Endothelial cell of umbilical vein (primary cell): Measurements from ENCODE around the gene GSE1. TPM values are rescaled to one million over a fixed set of nuclear protein-coding genes. Genes with fewer than 3 reads are reported as not detected.

Experiments
- BruUV-seq: library from RNA; stranded (reverse); fragments of 400-500 nt; replicated peaks from 2 replicates; lab custom pipeline; 2021; lab: Mats Ljungman, UMichigan
- CTCF ChIA-PET: fragments of 300-600, 350-600 bp; sonication (Branson Sonifier 250); formaldehyde crosslinking; loops from one replicate; lab custom pipeline; 2021; ENCODE audit warnings: antibody characterized with exemption, inconsistent platforms; lab: Charles Lee
- POLR2A ChIA-PET: fragments of 300-600, 350-600 bp; sonication (Branson Sonifier 250); formaldehyde crosslinking; loops from one replicate; lab custom pipeline; 2021; ENCODE audit warnings: antibody characterized with exemption, inconsistent platforms; lab: Charles Lee
- DNase-seq: peaks from one replicate; pipeline ENCODE4 v3.0.0-alpha.2; 2011; ENCODE audit warnings: low read depth, low spot score
- FAIRE-seq: peaks from 2 replicates; lab custom pipeline; 2011; peaks lifted over from hg19 to GRCh38; lab: Jason Lieb, UNC
- H2AFZ ChIP-seq: 2 replicates; pipeline ENCODE4 v1.6.0; 2012; ENCODE audit warnings: low read depth, low read length, control low read depth, inconsistent platforms
- H3K27ac ChIP-seq: 2 replicates; pipeline ENCODE4 v1.5.1; 2011; ENCODE audit warnings: low read depth, mild to moderate bottlenecking, control low read depth, low read length, moderate library complexity; ENCODE audit not compliant: insufficient read depth
- H3K27me3 ChIP-seq, 2 experiments: 2 replicates each; pipeline versions ENCODE4 v1.6.0 to v1.6.1; 2011; ENCODE audit warnings: low read length in 2 of 2, mixed read lengths in 1 of 2; ENCODE audit not compliant: control insufficient read depth in 2 of 2, insufficient read depth in 2 of 2
- H3K36me3 ChIP-seq, 2 experiments: 2 replicates in 1 of 2; 3 replicates in 1 of 2; pipeline ENCODE4 v1.5.1; 2011; ENCODE audit warnings: low read length in 2 of 2, mild to moderate bottlenecking in 1 of 2, moderate library complexity in 1 of 2; ENCODE audit not compliant: control insufficient read depth in 2 of 2, insufficient read depth in 2 of 2; ENCODE audit errors: extremely low read depth in 1 of 2
- H3K4me1 ChIP-seq: 3 replicates; pipeline ENCODE4 v1.5.1; 2011; ENCODE audit warnings: mild to moderate bottlenecking, low read length; ENCODE audit not compliant: control insufficient read depth, insufficient read depth; ENCODE audit errors: extremely low read depth
- H3K4me2 ChIP-seq: 2 replicates; pipeline ENCODE4 v1.6.1; 2011; ENCODE audit warnings: low read length, control low read depth, mixed read lengths; ENCODE audit not compliant: insufficient read depth
- H3K4me3 ChIP-seq, 3 experiments: fragments of 200-600 bp in 1 of 3; sonication (generic), shearing (Covaris generic) in 1 of 3; replicated peaks in 1 of 3; 2 replicates each; pipeline ENCODE4 v1.5.1; 2011 to 2016; ENCODE audit warnings: control low read depth in 3 of 3, low read length in 3 of 3, mild to moderate bottlenecking in 2 of 3, inconsistent platforms in 1 of 3, low read depth in 1 of 3, moderate library complexity in 1 of 3; ENCODE audit not compliant: insufficient read depth in 1 of 3
- H3K79me2 ChIP-seq: 2 replicates; pipeline ENCODE4 v1.6.0; 2012; ENCODE audit warnings: low read length, inconsistent platforms; ENCODE audit not compliant: control insufficient read depth, insufficient read depth
- H3K9ac ChIP-seq: replicated peaks from 2 replicates; pipeline ENCODE3; 2011; ENCODE audit warnings: low read length, control low read depth; ENCODE audit not compliant: insufficient read depth; ENCODE audit errors: extremely low read depth
- H3K9me1 ChIP-seq: replicated peaks from 3 replicates; pipeline ENCODE4 v1.6.0; 2011; ENCODE audit warnings: mild to moderate bottlenecking, low read length; ENCODE audit not compliant: control insufficient read depth, insufficient read depth; ENCODE audit errors: extremely low read depth
- H3K9me3 ChIP-seq: replicated peaks from 2 replicates; pipeline ENCODE4 v1.5.1; 2012; ENCODE audit warnings: low read length, inconsistent platforms; ENCODE audit not compliant: control insufficient read depth, insufficient read depth
- H4K20me1 ChIP-seq: replicated peaks from 2 replicates; pipeline ENCODE3; 2011; ENCODE audit warnings: mild to moderate bottlenecking, low read length; ENCODE audit not compliant: control insufficient read depth, insufficient read depth; ENCODE audit errors: extremely low read depth
- EZH2 ChIP-seq: IDR thresholded peaks from 2 replicates; pipeline ENCODE4 v1.6.1; 2012; ENCODE audit warnings: borderline replicate concordance, low read depth, mild to moderate bottlenecking, moderate library complexity, low read length, inconsistent platforms; ENCODE audit not compliant: severe bottlenecking
- FOS ChIP-seq: IDR thresholded peaks from 2 replicates; pipeline ENCODE4 v1.6.1; 2011; ENCODE audit warnings: mild to moderate bottlenecking, low read length, moderate library complexity, borderline replicate concordance; ENCODE audit not compliant: insufficient read depth
- GATA2 ChIP-seq: IDR thresholded peaks from 2 replicates; pipeline ENCODE4 v1.7.0; 2011; ENCODE audit warnings: low read depth, mild to moderate bottlenecking, moderate library complexity, mixed read lengths, low read length; ENCODE audit not compliant: insufficient read length, insufficient read depth
- JUN ChIP-seq: IDR thresholded peaks from 2 replicates; pipeline ENCODE4 v1.6.1; 2011; ENCODE audit warnings: borderline replicate concordance, low read depth; ENCODE audit not compliant: insufficient read length, insufficient read depth
- MYC ChIP-seq: IDR thresholded peaks from one replicate; pipeline ENCODE4 v1.6.1; 2011; ENCODE audit warnings: mild to moderate bottlenecking, low read depth, low read length
- POLR2A ChIP-seq: IDR thresholded peaks from 2 replicates; pipeline ENCODE4 v1.6.1; 2012; ENCODE audit warnings: low read depth, mild to moderate bottlenecking, control low read depth, low read length
- POLR2AphosphoS5 ChIP-seq: IDR thresholded peaks from 2 replicates; pipeline ENCODE4 v1.6.1; 2012; ENCODE audit warnings: low read depth, mild to moderate bottlenecking, control low read depth, low read length, moderate library complexity; ENCODE audit not compliant: insufficient read depth
- dilution Hi-C: fragments of 300-500 bp; cut with MboI; formaldehyde crosslinking; loops from one replicate; pipeline ENCODE4 v1.15.0; 2019; ENCODE audit warnings: low sequenced_read_pairs; ENCODE audit not compliant: extremely low pct_ligation_motif_present
- intact Hi-C: fragments of 100-400 bp; cut with micrococcal nuclease; formaldehyde crosslinking; loops from one replicate; pipeline ENCODE4 v1.10.0; 2022
- polyA plus RNA-seq, 4 experiments: library from polyadenylated mRNA; depleted of rRNA in 3 of 4; stranded (reverse) in 3 of 4; unstranded in 1 of 4; fragments of >200 nt; gene quantifications; 2 replicates each; pipeline versions ENCODE4 v1.2.1 to v1.2.3, GENCODE V29; 2011 to 2012; ENCODE audit warnings: missing spikeins in 1 of 4
- total RNA-seq: library from RNA; stranded (reverse); gene quantifications from 2 replicates; pipeline ENCODE4 v1.2.3, GENCODE V29; 2021
- TF ChIP-seq, protein P1 (sequence below), 2 donors: IDR thresholded peaks; 1 replicate in 1 of 2; 2 replicates in 1 of 2; pipeline ENCODE4 v1.5.1; 2011; ENCODE audit warnings: low read length in 2 of 2, mild to moderate bottlenecking in 2 of 2, moderate library complexity in 2 of 2, control low read depth in 1 of 2, inconsistent platforms in 1 of 2, low read depth in 1 of 2; ENCODE audit not compliant: insufficient read depth in 1 of 2; ENCODE audit errors: extremely low read depth in 1 of 2
- TF ChIP-seq, protein P2 (sequence below): IDR thresholded peaks from 2 replicates; pipeline ENCODE4 v1.6.1; 2011; ENCODE audit not compliant: insufficient read depth, insufficient read length

GSE1 gene
- total and polyA plus RNA-seq, 2 donors (not counting 3 experiments of a cell fraction or from before 2014, with no cell fraction given) = 4.2 to 18.3 TPM

DNA sequence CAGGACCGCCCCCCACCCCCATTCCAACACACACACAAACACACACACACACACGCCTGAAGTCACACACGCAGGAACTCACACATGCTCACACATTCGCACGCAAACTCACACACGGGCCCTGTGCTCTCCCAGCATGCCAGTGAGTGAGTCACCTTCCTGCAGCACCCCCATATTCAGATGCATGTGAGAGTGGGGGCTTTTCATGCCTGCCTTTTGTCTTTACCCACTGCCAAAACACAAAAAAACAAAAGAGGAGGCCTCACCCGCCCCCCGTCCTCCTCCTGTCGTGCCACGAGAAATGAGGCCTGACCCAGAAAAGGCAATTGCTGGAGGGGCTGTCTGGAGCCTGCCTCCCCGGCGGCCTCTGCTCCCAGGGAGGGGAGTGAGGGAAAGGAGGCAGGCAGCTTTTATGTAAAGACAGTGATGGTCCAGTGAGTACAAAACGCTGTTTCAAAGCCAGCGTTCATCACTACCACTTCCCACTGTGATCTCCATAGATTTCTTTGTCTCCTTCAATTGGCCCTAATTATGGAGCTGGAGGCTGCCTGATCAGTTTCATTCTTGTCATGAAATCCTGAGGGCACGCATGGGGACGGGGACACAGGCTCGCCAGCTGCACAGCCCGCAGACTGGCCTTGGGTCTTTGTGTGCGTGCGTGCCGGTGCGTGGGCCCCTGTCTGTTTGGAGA lies 29.5 kb upstream of the GSE1 start:
- Histone ChIP-seq H3K4me2 (no peak overlapping the region), H3K27me3 (no peaks in the 10 kb centered on the region), H3K4me1 (no peaks in the 10 kb centered on the region), H4K20me1 (no peaks in the 10 kb centered on the region), H3K79me2 (no peaks in the 10 kb centered on the region), H3K9ac (no peak overlapping the region), H2AFZ (no peak overlapping the region), H3K36me3 (no peaks in the 10 kb centered on the region), H3K9me1 (no peaks in the 10 kb centered on the region), H3K4me3 (no peak overlapping the region), H3K27ac (no peak overlapping the region), H3K9me3 (no peaks in the 10 kb centered on the region)
- dilution Hi-C loops (no loop called here), intact Hi-C loops (no loop called here)
- POLR2A ChIA-PET = no interaction called here
- no peak for FAIRE-seq
- CTCF ChIA-PET = no interaction called here
- DNase-seq = no peak
- BruUV-seq = no TSS peak
- TF ChIP-seq POLR2AphosphoS5 (no peak), POLR2A (no peak), MYC (no peak), EZH2 (no peak), FOS (no peak), GATA2 (no peak), JUN (no peak)
- TF ChIP-seq, protein P1, sequence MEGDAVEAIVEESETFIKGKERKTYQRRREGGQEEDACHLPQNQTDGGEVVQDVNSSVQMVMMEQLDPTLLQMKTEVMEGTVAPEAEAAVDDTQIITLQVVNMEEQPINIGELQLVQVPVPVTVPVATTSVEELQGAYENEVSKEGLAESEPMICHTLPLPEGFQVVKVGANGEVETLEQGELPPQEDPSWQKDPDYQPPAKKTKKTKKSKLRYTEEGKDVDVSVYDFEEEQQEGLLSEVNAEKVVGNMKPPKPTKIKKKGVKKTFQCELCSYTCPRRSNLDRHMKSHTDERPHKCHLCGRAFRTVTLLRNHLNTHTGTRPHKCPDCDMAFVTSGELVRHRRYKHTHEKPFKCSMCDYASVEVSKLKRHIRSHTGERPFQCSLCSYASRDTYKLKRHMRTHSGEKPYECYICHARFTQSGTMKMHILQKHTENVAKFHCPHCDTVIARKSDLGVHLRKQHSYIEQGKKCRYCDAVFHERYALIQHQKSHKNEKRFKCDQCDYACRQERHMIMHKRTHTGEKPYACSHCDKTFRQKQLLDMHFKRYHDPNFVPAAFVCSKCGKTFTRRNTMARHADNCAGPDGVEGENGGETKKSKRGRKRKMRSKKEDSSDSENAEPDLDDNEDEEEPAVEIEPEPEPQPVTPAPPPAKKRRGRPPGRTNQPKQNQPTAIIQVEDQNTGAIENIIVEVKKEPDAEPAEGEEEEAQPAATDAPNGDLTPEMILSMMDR (IDR thresholded peaks at IDR 0.05; ENCODE audit: extremely low read depth in 1 of 2, insufficient read depth in 1 of 2, low read depth in 1 of 2, low read length in 2 of 2) = no peak
- TF ChIP-seq, protein P2, sequence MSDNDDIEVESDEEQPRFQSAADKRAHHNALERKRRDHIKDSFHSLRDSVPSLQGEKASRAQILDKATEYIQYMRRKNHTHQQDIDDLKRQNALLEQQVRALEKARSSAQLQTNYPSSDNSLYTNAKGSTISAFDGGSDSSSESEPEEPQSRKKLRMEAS = no peak
